ENCODE results near the gene NEUROG2. TPM values are rescaled to one million over a fixed set of nuclear protein-coding genes. Genes with fewer than 3 reads are reported as not detected.

The NEUROG2 gene
- total and polyA plus RNA-seq, 2 of the 8 experiments (the other 6 are each of a cell fraction or from before 2014, with no cell fraction given): 0.03 TPM; not detected in 1

GRCh38 chr4:112540695-112541094, 24.7 kb upstream of the NEUROG2 start:
- H4K91ac ChIP-seq (replicated peaks; ENCODE audit: insufficient read length, low read length): no peak overlapping the region
- peaks cover 0 to 4% (median 0%) of the 10 kb centered on the region in 4 experiments; a peak in 1 of 8 replicates for H3K36me3 ChIP-seq (ENCODE audit: control insufficient read depth in 2 of 4, insufficient read depth in 4 of 4, low read length in 3 of 4)
- H3K23me2 ChIP-seq (ENCODE audit: low read depth, low read length): no peaks in the 10 kb centered on the region
- TF ChIP-seq BRCA1 (IDR thresholded peaks at IDR 0.05; ENCODE audit: low read depth, low read length) (no peak), RXRA (IDR thresholded peaks at IDR 0.05; ENCODE audit: insufficient read depth, low read depth, low read length) (no peak), RBBP5 (IDR thresholded peaks at IDR 0.05; ENCODE audit: borderline replicate concordance, low read depth, low read length) (no peak), POLR2AphosphoS5 (IDR thresholded peaks at IDR 0.05; ENCODE audit: low read depth, low read length) (no peak), SRF (IDR thresholded peaks at IDR 0.05; ENCODE audit: low read depth, low read length) (no peak)
- H3K14ac ChIP-seq (ENCODE audit: insufficient read length): no peak overlapping the region
- H3K56ac ChIP-seq (replicated peaks; ENCODE audit: insufficient read length, low read depth, low read length): no peak overlapping the region
- no peak overlapping the region for H3K18ac ChIP-seq (ENCODE audit: extremely low read depth, low read length)
- H2AFZ ChIP-seq (ENCODE audit: low read length): no peak overlapping the region
- no peak overlapping the region for H3K23ac ChIP-seq (ENCODE audit: insufficient read length)
- H3K79me1 ChIP-seq (ENCODE audit: low read depth, low read length): no peaks in the 10 kb centered on the region
- no peaks in the 10 kb centered on the region for H3K79me2 ChIP-seq (ENCODE audit: control insufficient read depth in 1 of 2, insufficient read depth in 2 of 2, low read length in 2 of 2)
- H3K27me3 ChIP-seq (replicated peaks in 1 of 4; ENCODE audit: control insufficient read depth in 3 of 4, extremely low read depth in 1 of 4, insufficient read depth in 3 of 4, low read length in 3 of 4): no peaks in the 10 kb centered on the region
- H3K4ac ChIP-seq (replicated peaks; ENCODE audit: insufficient read length, low read depth, low read length): no peak overlapping the region
- H2BK120ac ChIP-seq (replicated peaks; ENCODE audit: low read depth, low read length): no peak overlapping the region
- H2BK12ac ChIP-seq (ENCODE audit: low read depth, low read length): no peak overlapping the region
- no peak overlapping the region for H2BK20ac ChIP-seq (ENCODE audit: low read length)
- no peaks in the 10 kb centered on the region for H3K4me1 ChIP-seq (replicated peaks in 1 of 4; ENCODE audit: control insufficient read depth in 3 of 4, insufficient read depth in 4 of 4, low read length in 3 of 4)
- no peak overlapping the region for H2BK15ac ChIP-seq (ENCODE audit: low read length)
- no peak overlapping the region for H2BK5ac ChIP-seq (ENCODE audit: low read depth, low read length)
- no peak overlapping the region for H4K8ac ChIP-seq (ENCODE audit: extremely low read depth, insufficient read depth, low read length)
- no peak overlapping the region for H3K4me3 ChIP-seq (ENCODE audit: extremely low read depth in 1 of 4, insufficient read depth in 2 of 4, low read depth in 3 of 4, low read length in 4 of 4)
- POLR2A ChIA-PET (ENCODE audit: partially characterized antibody): no interaction called here
- CTCF ChIA-PET (ENCODE audit: partially characterized antibody): interaction anchor here (0.7 to 1.5 kb wide), 2 partner anchors 10 to 17 kb away, joined by 4 read pairs; no protein-coding TSS in a partner anchor
- H4K20me1 ChIP-seq (replicated peaks in 1 of 2; ENCODE audit: control insufficient read depth in 1 of 2, insufficient read depth in 2 of 2, low read length in 2 of 2): no peaks in the 10 kb centered on the region
- H3K9me3 ChIP-seq (ENCODE audit: insufficient read depth in 2 of 2, low read depth in 1 of 2, low read length in 1 of 2): no peaks in the 10 kb centered on the region
- WGBS, 2 experiments (ENCODE audit: extremely low coverage in 1 of 2, insufficient coverage in 1 of 2, insufficient read length in 1 of 2, insufficient replicate concordance in 2 of 2, low coverage in 1 of 2, low lambda C conversion rate in 2 of 2, missing lambda C conversion rate in 1 of 2): 86% methylated on average over 1 of the region's 1 CpG; no CpG with 5 or more reads in 1 of the 2 experiments
- H3K27ac ChIP-seq (ENCODE audit: low read depth, low read length): no peak overlapping the region
- H3K9ac ChIP-seq (replicated peaks in 1 of 4; ENCODE audit: extremely low read depth in 1 of 4, low read depth in 3 of 4, low read length in 3 of 4): no peak overlapping the region
- no peak overlapping the region for H4K5ac ChIP-seq (ENCODE audit: insufficient read length, low read depth, low read length)
- no peak overlapping the region for H3K4me2 ChIP-seq (ENCODE audit: insufficient read depth in 1 of 2, low read depth in 2 of 2, low read length in 2 of 2)
- no peak for DNase-seq (ENCODE audit: low read depth in 1 of 2, low spot score in 2 of 2)
- no peak for FAIRE-seq
- no peak overlapping the region for H2AK5ac ChIP-seq (ENCODE audit: low read depth, low read length)

Measured in H1 (cell line).